IMR-90 (cell line): ENCODE data around the gene APOA4. TPM values are rescaled to one million over a fixed set of nuclear protein-coding genes. Genes with fewer than 3 reads are reported as not detected.

ENCODE experiments used
- ATAC-seq: fragments of 200-7000 bp; cut with Tn5 transposase; 2 replicates; pipeline ENCODE4 v1.9.1; 2020; ENCODE audit warnings: low read depth, mild to moderate bottlenecking, moderate library complexity
- BruUV-seq: library from RNA; stranded (reverse); fragments of 400-500 nt; replicated peaks from 2 replicates; lab custom pipeline; 2021; lab: Mats Ljungman, UMichigan
- CTCF ChIA-PET: fragments of 300-600 bp; formaldehyde crosslinking; extraction: SDS; loops from one replicate; lab custom pipeline; 2021; ENCODE audit warnings: antibody characterized with exemption; lab: Yijun Ruan, JAX
- POLR2A ChIA-PET: fragments of 300-600 bp; sonication (Branson Sonifier 250); formaldehyde crosslinking; loops from one replicate; lab custom pipeline; 2022; ENCODE audit warnings: antibody characterized with exemption; ENCODE audit not compliant: unreplicated experiment; lab: Charles Lee
- DNase-seq: peaks from one replicate; pipeline ENCODE4 v3.0.0; 2013
- H2AFZ ChIP-seq: replicated peaks from 2 replicates; pipeline ENCODE3; 2013; ENCODE audit warnings: low read length, mild to moderate bottlenecking; ENCODE audit not compliant: poor library complexity
- H2AK5ac ChIP-seq: 2 replicates; pipeline ENCODE4 v1.6.1; 2013; ENCODE audit warnings: low read depth, low read length, inconsistent platforms
- H2AK9ac ChIP-seq: replicated peaks from 2 replicates; pipeline ENCODE3; 2013; ENCODE audit warnings: mild to moderate bottlenecking, low read depth, low read length, moderate library complexity; ENCODE audit not compliant: poor library complexity
- H2BK120ac ChIP-seq: 2 replicates; pipeline ENCODE4 v1.6.1; 2013; ENCODE audit warnings: low read depth, low read length, inconsistent platforms
- H2BK15ac ChIP-seq: 3 replicates; pipeline ENCODE4 v1.6.1; 2013; ENCODE audit warnings: low read depth, low read length, inconsistent platforms
- H2BK20ac ChIP-seq: 2 replicates; pipeline ENCODE4 v1.6.1; 2013; ENCODE audit warnings: low read depth, mild to moderate bottlenecking, inconsistent platforms, low read length, moderate library complexity
- H2BK5ac ChIP-seq: 2 replicates; pipeline ENCODE4 v1.6.1; 2013; ENCODE audit warnings: mild to moderate bottlenecking, low read depth, low read length, inconsistent platforms; ENCODE audit not compliant: poor library complexity, severe bottlenecking
- H3K14ac ChIP-seq: replicated peaks from 2 replicates; pipeline ENCODE4 v1.6.1; 2013; ENCODE audit warnings: low read depth, low read length, inconsistent platforms
- H3K18ac ChIP-seq: 2 replicates; pipeline ENCODE4 v1.6.1; 2013; ENCODE audit warnings: low read depth, low read length, control low read depth
- H3K23ac ChIP-seq: 2 replicates; pipeline ENCODE4 v1.6.1; 2013; ENCODE audit warnings: low read depth, low read length, inconsistent platforms
- H3K27ac ChIP-seq: 2 replicates; pipeline ENCODE4 v1.5.1; 2013; ENCODE audit warnings: mild to moderate bottlenecking, control low read depth, low read length; ENCODE audit not compliant: insufficient read depth
- H3K27me3 ChIP-seq: 2 replicates; pipeline ENCODE4 v1.6.1; 2013; ENCODE audit warnings: low read length; ENCODE audit not compliant: control insufficient read depth, insufficient read depth
- H3K36me3 ChIP-seq: 2 replicates; pipeline ENCODE4 v1.6.1; 2013; ENCODE audit warnings: low read length, mixed read lengths; ENCODE audit not compliant: control insufficient read depth, insufficient read depth
- H3K4ac ChIP-seq: 2 replicates; pipeline ENCODE4 v1.6.1; 2013; ENCODE audit warnings: low read depth, low read length, inconsistent platforms
- H3K4me1 ChIP-seq: 2 replicates; pipeline ENCODE4 v1.6.1; 2013; ENCODE audit warnings: low read length, mixed read lengths; ENCODE audit not compliant: control insufficient read depth, insufficient read depth
- H3K4me2 ChIP-seq: 2 replicates; pipeline ENCODE4 v1.6.1; 2013; ENCODE audit warnings: low read depth, mild to moderate bottlenecking, control low read depth, low read length, moderate library complexity
- H3K4me3 ChIP-seq: 2 replicates; pipeline ENCODE4 v1.5.1; 2013; ENCODE audit warnings: low read depth, mild to moderate bottlenecking, control low read depth, low read length, moderate library complexity; ENCODE audit not compliant: insufficient read depth
- H3K56ac ChIP-seq: 2 replicates; pipeline ENCODE4 v1.6.1; 2013; ENCODE audit warnings: low read length, inconsistent platforms; ENCODE audit not compliant: insufficient read depth; ENCODE audit errors: extremely low read depth
- H3K79me1 ChIP-seq, 2 experiments: 2 replicates each; pipeline ENCODE4 v1.6.1; 2013; ENCODE audit warnings: low read length in 2 of 2, inconsistent platforms in 1 of 2, low read depth in 1 of 2
- H3K9ac ChIP-seq: 2 replicates; pipeline ENCODE4 v1.6.1; 2013; ENCODE audit warnings: low read depth, low read length, control low read depth
- H3K9me1 ChIP-seq: 2 replicates; pipeline ENCODE4 v1.6.1; 2013; ENCODE audit warnings: low read length, inconsistent platforms; ENCODE audit not compliant: insufficient read depth
- H3K9me3 ChIP-seq: 2 replicates; pipeline ENCODE4 v1.6.1; 2013; ENCODE audit warnings: low read length; ENCODE audit not compliant: control insufficient read depth, insufficient read depth
- H4K20me1 ChIP-seq: 2 replicates; pipeline ENCODE4 v1.6.1; 2013; ENCODE audit warnings: low read length, inconsistent platforms; ENCODE audit not compliant: insufficient read depth
- H4K5ac ChIP-seq: 2 replicates; pipeline ENCODE4 v1.6.1; 2013; ENCODE audit warnings: mild to moderate bottlenecking, low read depth, low read length, control low read depth
- H4K8ac ChIP-seq, 2 experiments: 2 replicates each; pipeline ENCODE4 v1.6.1; 2013; ENCODE audit warnings: low read depth in 2 of 2, low read length in 2 of 2, control low read depth in 1 of 2, inconsistent platforms in 1 of 2
- H4K91ac ChIP-seq: 2 replicates; pipeline ENCODE4 v1.6.1; 2013; ENCODE audit warnings: low read depth, low read length, inconsistent platforms; ENCODE audit not compliant: insufficient read depth
- FOS ChIP-seq: fragments of 150-350 bp; IDR thresholded peaks from 2 replicates; pipeline ENCODE4 v1.6.1; 2016; ENCODE audit warnings: low read depth, low read length
- RCOR1 ChIP-seq: IDR thresholded peaks from 2 replicates; pipeline ENCODE4 v1.6.1; 2012; ENCODE audit warnings: mild to moderate bottlenecking, low read length, improper control_type of control experiment; ENCODE audit not compliant: insufficient replicate concordance
- WGBS, 2 experiments: methylation state at CpG; one replicate each; pipeline versions ENCODE4 v1.1.5 to v1.1.7; 2013; ENCODE audit warnings: missing lambda C conversion rate in 2 of 2; ENCODE audit not compliant: insufficient read length in 1 of 2; ENCODE audit errors: extremely low coverage in 2 of 2; 5-methylcytosine and 5-hydroxymethylcytosine counted together
- dilution Hi-C: fragments of 300-500 bp; cut with HindIII; formaldehyde crosslinking; loops from one replicate; pipeline ENCODE4 v1.14.3; 2018; ENCODE audit warnings: low sequenced_read_pairs; ENCODE audit not compliant: unreplicated experiment
- in situ Hi-C: fragments of 300-500 bp; cut with MboI; formaldehyde crosslinking; loops from 3 replicates; pipeline ENCODE4 v1.14.3; 2019; ENCODE audit warnings: low sequenced_read_pairs, inconsistent platforms, mixed read lengths
- intact Hi-C: fragments of 100-400 bp; cut with micrococcal nuclease; formaldehyde crosslinking; loops from 2 replicates; pipeline ENCODE4 v1.10.0; 2022
- polyA plus RNA-seq, 3 experiments: library from polyadenylated mRNA; depleted of rRNA; stranded (reverse); fragments of >200 nt; gene quantifications; 2 replicates each; pipeline ENCODE4 v1.2.3, GENCODE V29; 2012; ENCODE audit warnings: low replicate concordance in 1 of 3
- total RNA-seq: library from RNA; depleted of rRNA; stranded (reverse); fragments of >200 nt; gene quantifications from 2 replicates; pipeline ENCODE4 v1.2.3, GENCODE V29; 2012
- TF ChIP-seq, protein P1 (sequence below): conservative IDR thresholded peaks from 2 replicates; pipeline ENCODE4 v1.5.1; 2012; ENCODE audit warnings: mild to moderate bottlenecking, low read depth, low read length, improper control_type of control experiment
- TF ChIP-seq, protein P2 (sequence below): fragments of 150-350 bp; IDR thresholded peaks from 2 replicates; pipeline ENCODE4 v1.6.1; 2016; ENCODE audit warnings: low read depth, mild to moderate bottlenecking, low read length, moderate library complexity, borderline replicate concordance

The APOA4 gene
- total and polyA plus RNA-seq, 2 of the 4 experiments (the other 2 are of a cell fraction), result not detected

DNA sequence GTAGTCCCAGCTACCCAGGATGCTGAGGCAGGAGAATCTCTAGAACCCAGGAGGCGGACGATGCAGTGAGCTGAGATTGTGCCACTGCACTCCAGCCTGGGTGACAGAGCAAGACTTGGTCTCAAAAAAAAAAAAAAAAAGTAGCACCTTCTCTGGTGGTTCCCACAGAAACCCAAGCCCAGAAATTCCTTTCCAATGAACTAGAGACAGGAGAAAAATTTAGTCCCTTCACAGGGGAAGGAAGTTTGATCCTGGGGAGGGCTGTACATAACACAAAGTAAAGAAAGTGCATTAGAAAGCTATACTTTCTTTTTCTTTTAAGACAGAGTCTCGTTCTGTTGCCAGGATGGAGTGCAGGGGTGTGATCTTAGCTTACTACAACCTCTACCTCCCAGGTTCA lies 39.8 kb upstream of the APOA4 start:
- H3K79me1 ChIP-seq, result no peaks in the 10 kb centered on the region
- no peak overlapping the region for H2AFZ ChIP-seq
- no peak overlapping the region for H4K91ac ChIP-seq
- no peak overlapping the region for H2BK5ac ChIP-seq
- H2BK120ac ChIP-seq, result no peak overlapping the region
- no peak overlapping the region for H3K23ac ChIP-seq
- no peak overlapping the region for H3K18ac ChIP-seq
- no peak overlapping the region for H4K5ac ChIP-seq
- no peak overlapping the region for H3K4me3 ChIP-seq
- no peak overlapping the region for H3K27ac ChIP-seq
- H3K56ac ChIP-seq, result no peak overlapping the region
- ChIA-PET CTCF (interaction anchor here (1.4 to 1.7 kb wide), 2 partner anchors 17 to 72 kb away, joined by 4 to 5 read pairs; partner anchors contain the start of gene APOA5), POLR2A (no interaction called here)
- H3K36me3 ChIP-seq, result peaks cover 43% of the 10 kb centered on the region
- no peak overlapping the region for H2AK5ac ChIP-seq
- BruUV-seq, result no TSS peak
- no peak overlapping the region for H4K8ac ChIP-seq
- no peaks in the 10 kb centered on the region for H4K20me1 ChIP-seq
- H3K4me1 ChIP-seq, result peaks cover 14% of the 10 kb centered on the region
- H3K4ac ChIP-seq, result no peak overlapping the region
- no peaks in the 10 kb centered on the region for H3K27me3 ChIP-seq
- H3K4me2 ChIP-seq, result no peak overlapping the region; the same call in 1 of the 2 replicates
- no peak; the same call in 1 of the 2 replicates for ATAC-seq
- H2BK20ac ChIP-seq, result no peak overlapping the region
- intact Hi-C loops (no loop called here), in situ Hi-C loops (no loop called here), dilution Hi-C loops (no loop called here)
- H3K9me1 ChIP-seq, result peaks cover 14% of the 10 kb centered on the region
- DNase-seq, result peak; percentile 34
- H2AK9ac ChIP-seq, result no peak overlapping the region
- TF ChIP-seq RCOR1 (no peak), FOS (no peak)
- TF ChIP-seq, protein P1, sequence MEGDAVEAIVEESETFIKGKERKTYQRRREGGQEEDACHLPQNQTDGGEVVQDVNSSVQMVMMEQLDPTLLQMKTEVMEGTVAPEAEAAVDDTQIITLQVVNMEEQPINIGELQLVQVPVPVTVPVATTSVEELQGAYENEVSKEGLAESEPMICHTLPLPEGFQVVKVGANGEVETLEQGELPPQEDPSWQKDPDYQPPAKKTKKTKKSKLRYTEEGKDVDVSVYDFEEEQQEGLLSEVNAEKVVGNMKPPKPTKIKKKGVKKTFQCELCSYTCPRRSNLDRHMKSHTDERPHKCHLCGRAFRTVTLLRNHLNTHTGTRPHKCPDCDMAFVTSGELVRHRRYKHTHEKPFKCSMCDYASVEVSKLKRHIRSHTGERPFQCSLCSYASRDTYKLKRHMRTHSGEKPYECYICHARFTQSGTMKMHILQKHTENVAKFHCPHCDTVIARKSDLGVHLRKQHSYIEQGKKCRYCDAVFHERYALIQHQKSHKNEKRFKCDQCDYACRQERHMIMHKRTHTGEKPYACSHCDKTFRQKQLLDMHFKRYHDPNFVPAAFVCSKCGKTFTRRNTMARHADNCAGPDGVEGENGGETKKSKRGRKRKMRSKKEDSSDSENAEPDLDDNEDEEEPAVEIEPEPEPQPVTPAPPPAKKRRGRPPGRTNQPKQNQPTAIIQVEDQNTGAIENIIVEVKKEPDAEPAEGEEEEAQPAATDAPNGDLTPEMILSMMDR, result no peak
- TF ChIP-seq, protein P2, sequence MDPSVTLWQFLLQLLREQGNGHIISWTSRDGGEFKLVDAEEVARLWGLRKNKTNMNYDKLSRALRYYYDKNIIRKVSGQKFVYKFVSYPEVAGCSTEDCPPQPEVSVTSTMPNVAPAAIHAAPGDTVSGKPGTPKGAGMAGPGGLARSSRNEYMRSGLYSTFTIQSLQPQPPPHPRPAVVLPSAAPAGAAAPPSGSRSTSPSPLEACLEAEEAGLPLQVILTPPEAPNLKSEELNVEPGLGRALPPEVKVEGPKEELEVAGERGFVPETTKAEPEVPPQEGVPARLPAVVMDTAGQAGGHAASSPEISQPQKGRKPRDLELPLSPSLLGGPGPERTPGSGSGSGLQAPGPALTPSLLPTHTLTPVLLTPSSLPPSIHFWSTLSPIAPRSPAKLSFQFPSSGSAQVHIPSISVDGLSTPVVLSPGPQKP, result no peak
- no peaks in the 10 kb centered on the region for H3K9me3 ChIP-seq
- WGBS, 2 experiments, result 93% methylated on average over 2 of the region's 3 CpGs; no CpG with 5 or more reads in 1 of the 2 experiments
- H2BK15ac ChIP-seq, result no peak overlapping the region
- no peak overlapping the region for H3K9ac ChIP-seq
- no peak overlapping the region for H3K14ac ChIP-seq
